SIG-M5 (cell line): Measurements from ENCODE around the gene GNG7.
"Not testable (repeated sequence)": the region's sequence is repeated elsewhere in the genome, so short reads cannot be mapped to it uniquely, and the experiment has no call there.

Experiments used
- DNase-seq: peaks from one replicate; lab custom pipeline; 2025; lab: John Stamatoyannopoulos, UW

Gene GNG7

GRCh38 chr19:2602391-2603181, 99.9 kb downstream of the GNG7 start:
- no peak for DNase-seq

GRCh38 chr19:2600914-2601870, 101.3 kb downstream of the GNG7 start:
- no peak for DNase-seq

GRCh38 chr19:2594319-2594718, 108.2 kb downstream of the GNG7 start:
- no peak for DNase-seq

GRCh38 chr19:2592824-2593223, 109.7 kb downstream of the GNG7 start:
- DNase-seq, result no peak

- DNase-seq, result no peak
Observed at GRCh38 chr19:2591537-2592291, 110.8 kb downstream of the GNG7 start.

GRCh38 chr19:2590630-2591399, 111.7 kb downstream of the GNG7 start:
- DNase-seq, result no peak

GRCh38 chr19:2589441-2589840, 113.1 kb downstream of the GNG7 start:
- no peak for DNase-seq

GRCh38 chr19:2588081-2588777, 114.3 kb downstream of the GNG7 start:
- no peak for DNase-seq

- DNase-seq, result no peak
Observed at GRCh38 chr19:2587001-2587719, 115.3 kb downstream of the GNG7 start.

GRCh38 chr19:2586196-2586595, 116.3 kb downstream of the GNG7 start:
- DNase-seq, result no peak

GRCh38 chr19:2584002-2584401, 118.5 kb downstream of the GNG7 start:
- DNase-seq, result no peak

- no peak for DNase-seq
Observed at GRCh38 chr19:2582984-2583956, 119.2 kb downstream of the GNG7 start.

- not testable (repeated sequence) for DNase-seq
Observed at GRCh38 chr19:2580396-2580795, 122.1 kb downstream of the GNG7 start.

GRCh38 chr19:2579678-2580280, 122.7 kb downstream of the GNG7 start:
- DNase-seq, result no peak

- no peak for DNase-seq
Observed at GRCh38 chr19:2578901-2579677, 123.4 kb downstream of the GNG7 start.

GRCh38 chr19:2578391-2578890, 124.1 kb downstream of the GNG7 start:
- DNase-seq, result no peak

GRCh38 chr19:2577722-2578335, 124.7 kb downstream of the GNG7 start:
- no peak for DNase-seq
